Stimulated activated CD4-positive, alpha-beta T cell treated with anti-CD3 and anti-CD28 coated beads, Interleukin-4, amount 100 ng/mL, for 1 hour (primary cell): Measurements from ENCODE around the gene SMYD2.

Experiments
- DNase-seq: peaks from one replicate; pipeline ENCODE4 v3.0.0-alpha.2; 2020

Gene SMYD2

GRCh38 chr1:214281021-214281719 is at the start of gene SMYD2:
TSS of gene SMYD2 (plus strand) at chr1:214281159. CDS start at chr1:214281255, 96 bp downstream.
- peak; percentile 68 for DNase-seq

- no peak for DNase-seq
These were observed 46.9 kb upstream of the SMYD2 start for GRCh38 chr1:214233856-214234634.

GRCh38 chr1:214234635-214235025 is 46.3 kb upstream of the SMYD2 start:
- DNase-seq = no peak

- no peak for DNase-seq
These were observed 44.5 kb upstream of the SMYD2 start for GRCh38 chr1:214236477-214236876.

- DNase-seq = no peak
These were observed 39.9 kb upstream of the SMYD2 start for GRCh38 chr1:214241060-214241459.

GRCh38 chr1:214244252-214244651 is 36.7 kb upstream of the SMYD2 start:
- DNase-seq = no peak

- DNase-seq = no peak
These were observed 36.1 kb upstream of the SMYD2 start for GRCh38 chr1:214244841-214245240.

- DNase-seq = no peak
These were observed 33.4 kb upstream of the SMYD2 start for GRCh38 chr1:214247501-214248041.

GRCh38 chr1:214248311-214249085 is 32.5 kb upstream of the SMYD2 start:
- no peak for DNase-seq

- DNase-seq = no peak
These were observed 31.3 kb upstream of the SMYD2 start for GRCh38 chr1:214249651-214250050.

- no peak for DNase-seq
These were observed 29.6 kb upstream of the SMYD2 start for GRCh38 chr1:214251354-214251753.

GRCh38 chr1:214255509-214255908 is 25.4 kb upstream of the SMYD2 start:
- DNase-seq = no peak

- no peak for DNase-seq
These were observed 21.5 kb upstream of the SMYD2 start for GRCh38 chr1:214259353-214259977.

GRCh38 chr1:214260561-214261205 is 20.3 kb upstream of the SMYD2 start:
- no peak for DNase-seq

GRCh38 chr1:214261206-214262123 is 19.5 kb upstream of the SMYD2 start:
- DNase-seq = peak; percentile 80

- DNase-seq = no peak
These were observed 16.8 kb upstream of the SMYD2 start for GRCh38 chr1:214264196-214264595.

GRCh38 chr1:214264976-214265375 is 16.0 kb upstream of the SMYD2 start:
- DNase-seq = no peak

- DNase-seq = no peak
These were observed 10.8 kb upstream of the SMYD2 start for GRCh38 chr1:214270097-214270650.

GRCh38 chr1:214271174-214271858 is 9.6 kb upstream of the SMYD2 start:
- DNase-seq = no peak
